ENCODE measurements around the gene ZNF212.

GRCh38 chr7:149198161-149198816 lies 41.2 kb upstream of the ZNF212 start:
- TF ChIP-seq SUZ12 (IDR thresholded peaks at IDR 0.05; ENCODE audit: extremely low read depth, insufficient read depth, insufficient read length) (no peak), ZNF274 (IDR thresholded peaks at IDR 0.05; ENCODE audit: low read depth, low read length) (no peak)

Measured in NT2/D1 (cell line).